Measurements from ENCODE around the gene ENPP3. TPM values are rescaled to one million over a fixed set of nuclear protein-coding genes. Genes with fewer than 3 reads are reported as not detected.

ENPP3 gene
- total and polyA plus RNA-seq, 2 of the 13 experiments (the other 11 are each of a cell fraction or from before 2014, with no cell fraction given), result 40.0 to 75.4 TPM

GRCh38 chr6:131636880-131637792, at the start of gene ENPP3 (continued):
- TF ChIP-seq SOX13 (IDR thresholded peaks at IDR 0.05), result no peak
- TF ChIP-seq SOX13 (CRISPR knock-in tag; conservative IDR thresholded peaks at IDR 0.05 in 1 of 2, IDR thresholded peaks at IDR 0.05 in 1 of 2), result peak in 1 of 2 experiments; percentile 59; a peak in 1 of 4 replicates
- peak; percentile 50; the same call in 1 of the 2 replicates for TF ChIP-seq HDAC2 (CRISPR knock-in tag; IDR thresholded peaks at IDR 0.05)
- no peak for TF ChIP-seq SMARCE1 (IDR thresholded peaks at IDR 0.05; ENCODE audit: borderline replicate concordance)
- TF ChIP-seq ZNF318 (CRISPR knock-in tag; IDR thresholded peaks at IDR 0.05), result no peak
- TF ChIP-seq ZNF451 (CRISPR knock-in tag; IDR thresholded peaks at IDR 0.05), result no peak
- no peak for TF ChIP-seq ZBTB20 (CRISPR knock-in tag; IDR thresholded peaks at IDR 0.05; ENCODE audit: borderline replicate concordance, low read depth)
- TF ChIP-seq SNAPC5 (CRISPR knock-in tag; IDR thresholded peaks at IDR 0.05; ENCODE audit: borderline replicate concordance), result no peak
- no peak for TF ChIP-seq E2F2 (CRISPR knock-in tag; IDR thresholded peaks at IDR 0.05; ENCODE audit: borderline replicate concordance)
- TF ChIP-seq SOX6 (IDR thresholded peaks at IDR 0.05), result no peak
- no peak; the same call in 1 of the 2 replicates for TF ChIP-seq SOX6 (CRISPR knock-in tag; IDR thresholded peaks at IDR 0.05)
- TF ChIP-seq POLR2A (IDR thresholded peaks at IDR 0.05; ENCODE audit: insufficient read depth in 1 of 2, low read depth in 2 of 2, low read length in 2 of 2), result peak; percentile 67 to 86
- TF ChIP-seq ZBTB4 (CRISPR knock-in tag; IDR thresholded peaks at IDR 0.05; ENCODE audit: borderline replicate concordance), result no peak
- no peak for TF ChIP-seq ZBTB8A (CRISPR knock-in tag; IDR thresholded peaks at IDR 0.05; ENCODE audit: borderline replicate concordance, low read depth)
- no peak for TF ChIP-seq PITX1 (CRISPR knock-in tag; IDR thresholded peaks at IDR 0.05)
- no peak; the same call in 1 of the 2 replicates for TF ChIP-seq SIX1 (CRISPR knock-in tag; IDR thresholded peaks at IDR 0.05; ENCODE audit: borderline replicate concordance)
